GM15510 (cell line): ENCODE data around the gene GAB2.

Experiments used
- POLR2A ChIP-seq: IDR thresholded peaks from 3 replicates; pipeline ENCODE4 v1.6.1; 2011; ENCODE audit warnings: borderline replicate concordance; ENCODE audit not compliant: insufficient read length; ENCODE audit errors: extremely low read depth

The GAB2 gene

GRCh38 chr11:78299000-78299710 lies 118.5 kb downstream of the GAB2 start:
- no peak for TF ChIP-seq POLR2A

DNA sequence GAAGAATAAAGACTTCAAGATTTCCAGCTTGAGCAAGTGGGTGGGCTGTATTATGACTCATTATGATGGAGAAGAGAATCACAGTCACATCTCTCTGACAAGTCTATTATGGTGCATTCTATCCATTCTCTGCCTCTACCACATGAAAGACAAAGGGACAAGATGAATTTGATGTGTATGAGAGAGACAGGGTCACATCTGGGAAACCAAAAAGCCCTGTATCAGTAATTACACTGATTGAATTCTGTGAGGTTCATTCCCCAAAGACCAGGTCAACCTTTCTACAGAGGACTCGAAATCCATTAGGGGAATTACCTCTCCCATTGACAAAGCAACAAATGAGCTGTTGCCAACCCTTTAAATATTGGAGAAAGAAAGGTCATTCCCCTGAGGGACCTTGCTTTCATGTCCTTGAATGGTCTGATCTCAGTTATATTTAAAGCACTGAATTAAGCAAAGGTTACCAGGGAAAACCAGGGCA lies 119.3 kb downstream of the GAB2 start:
- no peak for TF ChIP-seq POLR2A

DNA sequence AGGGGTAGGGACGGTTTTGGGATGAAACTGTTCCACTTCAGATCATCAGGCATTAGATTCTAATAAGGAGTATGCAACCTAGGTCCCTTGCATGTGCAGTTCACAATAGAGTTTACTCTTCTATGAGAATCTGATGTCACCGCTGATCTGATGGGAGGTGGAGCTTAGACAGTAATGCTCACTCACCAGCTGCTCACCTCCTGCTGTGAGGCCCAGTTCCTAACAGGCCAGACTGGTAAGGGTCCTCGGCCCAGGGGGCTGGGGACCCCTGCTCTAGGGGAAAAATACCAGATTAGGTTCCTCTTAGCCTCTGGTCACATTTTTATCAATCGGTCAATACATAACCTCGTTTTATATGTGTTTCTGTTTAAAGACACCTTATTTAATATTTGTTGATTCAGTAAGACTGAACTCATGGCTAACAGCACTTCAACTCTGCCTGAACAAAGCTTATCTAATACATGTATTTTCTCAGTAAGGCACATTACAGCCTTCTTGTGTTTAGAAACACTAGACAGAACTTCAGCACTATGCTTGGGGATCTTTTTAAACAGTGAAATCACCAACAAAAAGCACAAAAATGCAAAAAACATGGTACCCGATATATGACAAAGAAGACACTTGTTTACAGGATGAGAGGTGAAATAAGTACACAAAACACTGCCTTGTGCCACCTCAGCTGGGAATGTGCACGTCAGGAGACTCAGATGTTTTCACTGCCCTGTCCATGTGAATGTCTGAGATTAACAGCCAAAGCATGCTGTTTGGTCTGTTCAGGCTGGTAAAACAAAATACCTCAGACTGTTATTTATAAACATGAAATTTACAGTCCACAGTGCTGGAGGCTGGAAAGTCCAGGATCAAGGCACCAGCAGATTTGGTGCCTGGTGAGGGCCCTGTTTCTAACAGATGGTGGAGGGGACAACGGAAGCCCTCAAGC lies 121.4 kb downstream of the GAB2 start:
- no peak for TF ChIP-seq POLR2A

DNA sequence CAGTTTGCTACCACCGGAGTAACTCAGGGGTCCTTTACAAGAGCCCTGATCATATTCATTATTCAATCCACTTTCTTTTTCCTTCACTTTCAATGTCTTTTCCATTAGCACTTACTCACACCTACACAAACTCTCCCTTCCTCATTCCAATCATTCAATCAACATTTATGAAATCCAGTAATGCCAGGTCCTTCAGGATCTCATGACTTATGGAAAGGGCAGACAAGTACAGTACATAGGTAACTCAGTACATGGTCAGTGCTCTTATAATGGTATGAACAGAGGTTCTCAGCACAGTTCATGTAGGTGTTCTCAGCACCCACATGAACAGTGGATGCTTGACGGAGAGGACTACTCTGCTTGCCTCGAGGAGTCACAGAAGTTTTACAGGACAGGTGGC lies 122.3 kb downstream of the GAB2 start:
- no peak for TF ChIP-seq POLR2A

GRCh38 chr11:78293536-78293935 lies 124.1 kb downstream of the GAB2 start:
- TF ChIP-seq POLR2A, result no peak

DNA sequence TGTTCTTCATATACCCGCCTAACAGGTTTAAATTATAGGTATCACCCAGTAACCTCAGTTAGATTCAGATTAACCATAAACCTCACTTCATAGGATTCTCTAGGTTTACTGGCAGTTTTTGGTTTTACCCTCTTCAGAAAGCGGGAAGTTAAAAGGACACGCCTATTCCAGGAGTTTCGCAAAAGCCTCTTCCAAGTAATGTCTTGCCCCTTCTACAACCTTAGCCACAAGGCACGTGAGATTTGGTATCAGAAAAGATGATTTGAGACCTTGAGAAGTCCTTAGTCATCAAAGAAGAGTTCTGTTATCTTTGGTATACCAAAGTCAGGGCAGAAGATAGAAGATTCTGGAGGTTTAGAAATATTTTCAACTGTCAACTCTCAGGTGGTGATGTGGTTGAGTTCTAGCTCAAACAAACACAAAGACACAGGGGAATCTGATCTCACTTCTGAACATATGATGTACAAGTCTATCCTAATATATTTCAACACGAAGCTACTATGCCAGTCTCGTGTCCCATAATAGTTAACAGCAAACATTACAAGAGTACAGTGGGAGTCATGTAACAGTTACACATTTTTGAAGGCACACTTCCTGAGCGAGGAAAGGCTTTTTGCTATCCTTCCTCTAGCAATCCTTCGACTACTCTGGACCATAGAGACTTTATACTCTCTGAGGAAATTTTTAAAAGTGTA lies 125.4 kb downstream of the GAB2 start:
- no peak for TF ChIP-seq POLR2A

- TF ChIP-seq POLR2A, result no peak
Measured at GRCh38 chr11:78291503-78292108, 126.0 kb downstream of the GAB2 start.

GRCh38 chr11:78290293-78291176 lies 127.1 kb downstream of the GAB2 start:
- no peak for TF ChIP-seq POLR2A

DNA sequence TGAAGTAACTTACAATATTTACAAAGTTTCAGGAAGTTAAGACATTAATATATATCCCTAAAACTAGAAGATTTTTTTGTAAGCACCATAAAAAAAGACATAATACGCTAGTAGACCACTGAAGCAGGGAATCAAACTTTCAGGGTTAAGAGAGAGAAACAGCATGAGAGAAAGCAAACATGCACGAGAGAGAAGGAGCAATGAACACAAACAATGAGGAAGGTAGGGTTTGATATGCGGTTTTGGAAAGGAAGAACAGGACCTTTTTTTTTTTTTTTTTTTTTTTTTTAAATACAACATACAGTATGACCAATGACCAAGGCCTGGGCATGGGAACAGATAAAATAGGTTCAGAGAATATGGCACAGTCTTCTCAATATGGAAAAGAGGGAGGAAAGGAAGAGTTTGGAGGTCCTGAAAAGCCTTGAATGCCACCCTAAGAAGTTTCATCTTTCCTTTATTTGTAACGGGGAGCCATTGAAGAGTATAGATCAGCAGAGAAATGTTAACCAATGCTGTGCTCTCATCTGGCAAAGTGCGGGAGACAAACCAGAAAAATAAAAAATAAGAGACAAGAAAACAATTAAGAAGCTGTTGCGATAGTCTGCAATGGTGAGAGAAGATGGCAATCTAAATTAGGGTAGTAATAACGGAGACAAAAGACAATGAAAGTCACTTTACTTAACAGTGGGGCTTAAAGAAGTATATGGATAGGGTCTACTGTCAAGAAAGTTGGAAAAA lies 127.9 kb downstream of the GAB2 start:
- no peak for TF ChIP-seq POLR2A

GRCh38 chr11:78284260-78284659 lies 133.4 kb downstream of the GAB2 start:
- TF ChIP-seq POLR2A, result no peak

GRCh38 chr11:78282821-78283220 lies 134.8 kb downstream of the GAB2 start:
- TF ChIP-seq POLR2A, result no peak

- no peak for TF ChIP-seq POLR2A
Measured at GRCh38 chr11:78281511-78281910, 136.1 kb downstream of the GAB2 start.
